Measurements from ENCODE around the gene ETV2. TPM values are rescaled to one million over a fixed set of nuclear protein-coding genes. Genes with fewer than 3 reads are reported as not detected.
"Not testable (repeated sequence)": the region's sequence is repeated elsewhere in the genome, so short reads cannot be mapped to it uniquely, and the experiment has no call there.

The ETV2 gene
- polyA plus RNA-seq, 1 of the 3 experiments (the other 2 are of a cell fraction) = 1.6 TPM

DNA sequence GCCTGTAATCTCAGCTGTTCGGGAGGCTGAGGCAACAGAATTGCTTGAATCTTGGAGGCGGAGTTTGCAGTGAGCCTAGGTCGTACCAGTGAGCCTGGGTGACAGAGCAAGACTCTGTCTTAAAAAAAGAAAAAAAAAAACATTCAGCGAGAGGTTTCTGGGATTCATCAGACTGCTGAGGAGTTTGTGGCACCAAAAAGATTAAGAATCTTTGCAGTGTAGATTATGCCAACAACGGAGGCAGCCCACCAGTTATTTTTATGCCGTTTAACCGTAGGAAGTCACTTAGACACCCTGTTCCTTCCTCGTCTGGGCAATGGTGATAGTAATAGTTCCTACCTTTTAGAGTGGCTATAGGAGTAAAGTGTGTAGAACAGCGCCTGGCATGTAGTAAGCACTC lies 9.0 kb downstream of the ETV2 start:
- Histone ChIP-seq H3K4me1 (ENCODE audit: control insufficient read depth in 1 of 2, insufficient read depth in 2 of 2, low read depth in 1 of 2, low read length in 1 of 2) (peaks cover 4 to 6% of the 10 kb centered on the region in 2 experiments; a peak in 1 of 4 replicates), H3K79me2 (ENCODE audit: insufficient read depth) (peaks cover 34% of the 10 kb centered on the region), H3K9me3 (no peaks in the 10 kb centered on the region), H3F3A (replicated peaks; ENCODE audit: insufficient read depth) (peaks cover 2% of the 10 kb centered on the region), H3K4me3 (ENCODE audit: low read depth in 2 of 2, low read length in 1 of 2) (no peak overlapping the region), H3K9ac (no peak overlapping the region), H3K4me2 (no peak overlapping the region), H3K9me2 (no peaks in the 10 kb centered on the region), H2AFZ (ENCODE audit: low read depth) (no peak overlapping the region), H3K27me3 (ENCODE audit: insufficient read depth) (no peaks in the 10 kb centered on the region), H4K20me1 (ENCODE audit: insufficient read depth) (no peaks in the 10 kb centered on the region), H3K27ac (ENCODE audit: low read depth in 2 of 2, low read length in 1 of 2) (no peak overlapping the region), H3K36me3 (replicated peaks in 1 of 2; ENCODE audit: control insufficient read depth in 1 of 2, insufficient read depth in 2 of 2, low read length in 1 of 2) (peaks cover 13 to 16% of the 10 kb centered on the region in 2 experiments)
- DNase-seq = no peak
- ChIA-PET POLR2A (no interaction called here), CTCF (no interaction called here)
- 89% methylated on average over 9 of the region's 9 CpGs for WGBS (ENCODE audit: low lambda C conversion rate)
- TF ChIP-seq, protein P1, sequence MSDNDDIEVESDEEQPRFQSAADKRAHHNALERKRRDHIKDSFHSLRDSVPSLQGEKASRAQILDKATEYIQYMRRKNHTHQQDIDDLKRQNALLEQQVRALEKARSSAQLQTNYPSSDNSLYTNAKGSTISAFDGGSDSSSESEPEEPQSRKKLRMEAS (IDR thresholded peaks at IDR 0.05; ENCODE audit: low read depth) = no peak
- TF ChIP-seq MXI1 (IDR thresholded peaks at IDR 0.05; ENCODE audit: low read depth, low read length) = no peak
- no peak for TF ChIP-seq FOXM1 (IDR thresholded peaks at IDR 0.05; ENCODE audit: low read depth)
- no peak for TF ChIP-seq TAF1 (IDR thresholded peaks at IDR 0.05; ENCODE audit: borderline replicate concordance, low read depth, low read length)
- TF ChIP-seq EP300 (IDR thresholded peaks at IDR 0.05; ENCODE audit: borderline replicate concordance in 1 of 2, low read depth in 1 of 2, low read length in 1 of 2) = no peak
- TF ChIP-seq, protein P2, sequence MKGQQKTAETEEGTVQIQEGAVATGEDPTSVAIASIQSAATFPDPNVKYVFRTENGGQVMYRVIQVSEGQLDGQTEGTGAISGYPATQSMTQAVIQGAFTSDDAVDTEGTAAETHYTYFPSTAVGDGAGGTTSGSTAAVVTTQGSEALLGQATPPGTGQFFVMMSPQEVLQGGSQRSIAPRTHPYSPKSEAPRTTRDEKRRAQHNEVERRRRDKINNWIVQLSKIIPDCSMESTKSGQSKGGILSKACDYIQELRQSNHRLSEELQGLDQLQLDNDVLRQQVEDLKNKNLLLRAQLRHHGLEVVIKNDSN (IDR thresholded peaks at IDR 0.05; ENCODE audit: borderline replicate concordance, low read depth) = no peak
- TF ChIP-seq TCF12 (IDR thresholded peaks at IDR 0.05) = no peak
- no peak for TF ChIP-seq YY1 (IDR thresholded peaks at IDR 0.05; ENCODE audit: low read depth)
- TF ChIP-seq RAD21 (IDR thresholded peaks at IDR 0.05; ENCODE audit: low read length) = no peak
- no peak for TF ChIP-seq POLR2AphosphoS5 (IDR thresholded peaks at IDR 0.05; ENCODE audit: low read depth, low read length)
- no peak for TF ChIP-seq NFIC (IDR thresholded peaks at IDR 0.05; ENCODE audit: borderline replicate concordance)
- no peak for TF ChIP-seq TEAD4 (IDR thresholded peaks at IDR 0.05; ENCODE audit: borderline replicate concordance, insufficient read depth)
- TF ChIP-seq RCOR1 (IDR thresholded peaks at IDR 0.05; ENCODE audit: low read length) = no peak
- TF ChIP-seq SIN3A (IDR thresholded peaks at IDR 0.05; ENCODE audit: borderline replicate concordance, low read depth, low read length) = no peak
- no peak for TF ChIP-seq JUND (IDR thresholded peaks at IDR 0.05)

DNA sequence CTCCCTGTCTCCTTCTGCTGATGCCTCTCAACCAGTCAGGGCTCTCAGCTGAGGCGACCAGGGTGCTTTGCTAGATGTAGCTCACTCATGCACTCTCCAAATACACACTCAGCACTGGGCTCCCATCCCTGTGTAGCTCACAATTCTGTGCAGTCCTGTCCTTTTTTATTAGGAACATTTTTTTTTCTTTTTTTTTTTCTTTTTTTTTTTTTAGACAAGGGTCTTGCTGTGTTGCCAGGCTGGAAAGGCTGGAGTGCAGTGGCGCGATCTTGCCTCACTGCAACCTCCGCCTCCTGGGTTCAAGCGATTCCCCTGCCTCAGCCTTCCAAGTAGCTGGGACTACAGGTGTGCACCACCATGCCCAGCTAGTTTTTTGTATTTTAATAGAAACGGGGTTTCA lies 13.3 kb downstream of the ETV2 start:
- H3K4me2 ChIP-seq; H3K27me3 ChIP-seq (ENCODE audit: insufficient read depth); H3F3A ChIP-seq (replicated peaks; ENCODE audit: insufficient read depth); H4K20me1 ChIP-seq (ENCODE audit: insufficient read depth); POLR2A ChIA-PET; H3K4me1 ChIP-seq (ENCODE audit: control insufficient read depth in 1 of 2, insufficient read depth in 2 of 2, low read depth in 1 of 2, low read length in 1 of 2); H3K4me3 ChIP-seq (ENCODE audit: low read depth in 2 of 2, low read length in 1 of 2); H3K27ac ChIP-seq (ENCODE audit: low read depth in 2 of 2, low read length in 1 of 2); H3K9me3 ChIP-seq; DNase-seq; H2AFZ ChIP-seq (ENCODE audit: low read depth); H3K9me2 ChIP-seq; H3K9ac ChIP-seq: not testable (repeated sequence)
- Histone ChIP-seq H3K79me2 (ENCODE audit: insufficient read depth) (peaks cover 17% of the 10 kb centered on the region), H3K36me3 (replicated peaks in 1 of 2; ENCODE audit: control insufficient read depth in 1 of 2, insufficient read depth in 2 of 2, low read length in 1 of 2) (peaks cover 33 to 37% of the 10 kb centered on the region in 2 experiments)
- WGBS (ENCODE audit: low lambda C conversion rate) = 95% methylated on average over 6 of the region's 6 CpGs
- CTCF ChIA-PET = interaction anchor here (0.8 to 2.8 kb wide), 3 partner anchors 10 to 145 kb away, joined by 3 to 10 read pairs (median 4); partner anchors contain the start of gene UPK1A

Measured in SK-N-SH (cell line).